Fibroblast of pulmonary artery (primary cell): ENCODE results near the gene ENOSF1.

ENCODE experiments used
- DNase-seq: peaks from one replicate; pipeline ENCODE4 v3.0.0-alpha.2; 2010; ENCODE audit warnings: low read depth
- H3K4me3 ChIP-seq: replicated peaks from 2 replicates; pipeline ENCODE4 v1.5.1; 2011; ENCODE audit warnings: low read depth, mild to moderate bottlenecking, control low read depth, low read length, moderate library complexity
- TF ChIP-seq, protein P1 (sequence below): IDR thresholded peaks from 2 replicates; pipeline ENCODE4 v1.5.1; 2011; ENCODE audit warnings: mild to moderate bottlenecking, control low read depth, low read length, inconsistent platforms; ENCODE audit errors: missing control alignments

Gene ENOSF1

DNA sequence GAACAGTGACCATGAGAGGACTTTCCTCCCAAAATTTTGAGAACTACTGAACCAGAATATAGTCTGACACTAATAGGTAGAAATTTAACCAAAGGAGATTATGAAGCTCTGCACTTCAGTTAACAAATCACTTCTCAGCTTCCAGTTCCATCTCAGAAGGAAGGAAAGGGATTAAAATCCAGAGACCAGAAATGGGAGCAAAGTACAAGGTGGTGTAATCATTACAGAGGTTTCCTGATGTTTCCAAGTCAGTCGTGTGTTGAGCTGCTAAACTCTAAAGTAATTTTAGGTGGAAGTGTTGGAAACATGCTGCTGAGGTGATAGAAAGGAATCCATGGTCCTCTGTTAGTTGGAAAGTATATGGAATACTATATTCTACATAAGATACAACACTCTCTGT, 44.2 kb downstream of the ENOSF1 start:
- no peak overlapping the region for H3K4me3 ChIP-seq
- DNase-seq = no peak
- TF ChIP-seq, protein P1, sequence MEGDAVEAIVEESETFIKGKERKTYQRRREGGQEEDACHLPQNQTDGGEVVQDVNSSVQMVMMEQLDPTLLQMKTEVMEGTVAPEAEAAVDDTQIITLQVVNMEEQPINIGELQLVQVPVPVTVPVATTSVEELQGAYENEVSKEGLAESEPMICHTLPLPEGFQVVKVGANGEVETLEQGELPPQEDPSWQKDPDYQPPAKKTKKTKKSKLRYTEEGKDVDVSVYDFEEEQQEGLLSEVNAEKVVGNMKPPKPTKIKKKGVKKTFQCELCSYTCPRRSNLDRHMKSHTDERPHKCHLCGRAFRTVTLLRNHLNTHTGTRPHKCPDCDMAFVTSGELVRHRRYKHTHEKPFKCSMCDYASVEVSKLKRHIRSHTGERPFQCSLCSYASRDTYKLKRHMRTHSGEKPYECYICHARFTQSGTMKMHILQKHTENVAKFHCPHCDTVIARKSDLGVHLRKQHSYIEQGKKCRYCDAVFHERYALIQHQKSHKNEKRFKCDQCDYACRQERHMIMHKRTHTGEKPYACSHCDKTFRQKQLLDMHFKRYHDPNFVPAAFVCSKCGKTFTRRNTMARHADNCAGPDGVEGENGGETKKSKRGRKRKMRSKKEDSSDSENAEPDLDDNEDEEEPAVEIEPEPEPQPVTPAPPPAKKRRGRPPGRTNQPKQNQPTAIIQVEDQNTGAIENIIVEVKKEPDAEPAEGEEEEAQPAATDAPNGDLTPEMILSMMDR = no peak

- H3K4me3 ChIP-seq = no peak overlapping the region
- TF ChIP-seq, protein P1 = no peak
- DNase-seq = no peak
Measured at GRCh38 chr18:666628-667027, 45.8 kb downstream of the ENOSF1 start.

- TF ChIP-seq, protein P1 = peak; percentile 18
- DNase-seq = no peak
- H3K4me3 ChIP-seq = no peak overlapping the region
Measured at GRCh38 chr18:666177-666576, 46.3 kb downstream of the ENOSF1 start.

GRCh38 chr18:662197-662596, 50.2 kb downstream of the ENOSF1 start:
- TF ChIP-seq, protein P1 = no peak
- no peak for DNase-seq
- H3K4me3 ChIP-seq = no peak overlapping the region

DNA sequence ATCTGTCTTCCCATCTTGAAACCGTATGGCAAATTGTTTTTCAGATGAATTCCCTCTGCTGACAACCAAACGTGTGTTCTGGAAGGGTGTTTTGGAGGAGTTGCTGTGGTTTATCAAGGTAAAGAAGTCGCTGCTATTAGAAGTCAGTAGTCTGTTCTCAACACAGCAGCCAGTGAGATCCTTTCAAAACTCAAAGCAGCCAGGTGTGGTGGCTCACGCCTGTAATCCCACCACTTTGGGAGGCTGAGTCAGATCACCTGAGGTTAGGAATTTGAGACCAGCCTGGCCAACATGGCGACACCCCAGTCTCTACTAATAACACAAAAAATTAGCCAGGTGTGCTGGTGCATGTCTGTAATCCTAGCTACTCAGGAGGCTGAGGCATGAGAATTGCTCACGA, 52.8 kb downstream of the ENOSF1 start:
- TF ChIP-seq, protein P1 = no peak
- no peak overlapping the region for H3K4me3 ChIP-seq
- no peak for DNase-seq

GRCh38 chr18:658947-659533, 53.4 kb downstream of the ENOSF1 start:
- peak overlapping the region; percentile 87 for H3K4me3 ChIP-seq
- DNase-seq = no peak
- TF ChIP-seq, protein P1 = no peak
